Measurements from ENCODE around the gene ACSS1.

DNA sequence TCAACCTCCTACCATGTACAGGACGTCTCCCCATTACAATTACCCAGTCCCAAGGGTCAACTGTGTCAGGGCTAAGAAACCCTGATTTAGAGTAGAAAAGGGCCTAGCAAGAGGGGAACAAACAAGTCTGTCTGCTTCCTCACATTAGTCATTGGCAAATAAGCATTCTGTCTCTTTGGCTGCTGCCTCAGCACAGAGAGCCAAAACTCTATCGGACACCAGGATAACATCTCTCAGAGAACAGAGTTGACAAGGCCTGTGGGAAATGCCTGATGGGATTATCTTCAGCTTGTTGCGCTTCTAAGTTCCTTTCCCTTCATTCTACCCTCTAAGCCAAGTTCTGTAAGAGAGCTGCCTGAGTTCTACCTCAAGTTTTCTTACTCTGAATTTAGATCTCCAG, 43.0 kb upstream of the ACSS1 start:
- TF ChIP-seq EP300 (IDR thresholded peaks at IDR 0.05) (no peak), POLR2AphosphoS5 (IDR thresholded peaks at IDR 0.05) (no peak), POLR2A (IDR thresholded peaks at IDR 0.05) (no peak)
- TF ChIP-seq, protein P1, sequence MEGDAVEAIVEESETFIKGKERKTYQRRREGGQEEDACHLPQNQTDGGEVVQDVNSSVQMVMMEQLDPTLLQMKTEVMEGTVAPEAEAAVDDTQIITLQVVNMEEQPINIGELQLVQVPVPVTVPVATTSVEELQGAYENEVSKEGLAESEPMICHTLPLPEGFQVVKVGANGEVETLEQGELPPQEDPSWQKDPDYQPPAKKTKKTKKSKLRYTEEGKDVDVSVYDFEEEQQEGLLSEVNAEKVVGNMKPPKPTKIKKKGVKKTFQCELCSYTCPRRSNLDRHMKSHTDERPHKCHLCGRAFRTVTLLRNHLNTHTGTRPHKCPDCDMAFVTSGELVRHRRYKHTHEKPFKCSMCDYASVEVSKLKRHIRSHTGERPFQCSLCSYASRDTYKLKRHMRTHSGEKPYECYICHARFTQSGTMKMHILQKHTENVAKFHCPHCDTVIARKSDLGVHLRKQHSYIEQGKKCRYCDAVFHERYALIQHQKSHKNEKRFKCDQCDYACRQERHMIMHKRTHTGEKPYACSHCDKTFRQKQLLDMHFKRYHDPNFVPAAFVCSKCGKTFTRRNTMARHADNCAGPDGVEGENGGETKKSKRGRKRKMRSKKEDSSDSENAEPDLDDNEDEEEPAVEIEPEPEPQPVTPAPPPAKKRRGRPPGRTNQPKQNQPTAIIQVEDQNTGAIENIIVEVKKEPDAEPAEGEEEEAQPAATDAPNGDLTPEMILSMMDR (IDR thresholded peaks at IDR 0.05) = no peak
